Immature natural killer cell (primary cell): ENCODE results near the gene ZDHHC11. TPM values are rescaled to one million over a fixed set of nuclear protein-coding genes. Genes with fewer than 3 reads are reported as not detected.
A peak's percentile ranks its signal among the peaks of the same experiment; 100 is the strongest.
"Not testable (repeated sequence)": the region's sequence is repeated elsewhere in the genome, so short reads cannot be mapped to it uniquely, and the experiment has no call there.

Experiments
- DNase-seq, 3 donors: peaks; one replicate each; pipeline ENCODE4 v3.0.0; 2022; ENCODE audit warnings: mixed read lengths in 1 of 3
- H3K27ac Mint-ChIP-seq, 6 donors: one replicate each; pipeline ENCODE4 v1.8.0; 2020; ENCODE audit warnings: mixed read lengths in 6 of 6, mild to moderate bottlenecking in 5 of 6, inconsistent platforms in 4 of 6, moderate library complexity in 3 of 6
- H3K27me3 Mint-ChIP-seq, 3 donors: one replicate each; pipeline ENCODE4 v1.8.0; 2020 to 2021; ENCODE audit warnings: low read depth in 3 of 3, mild to moderate bottlenecking in 3 of 3, mixed read lengths in 3 of 3, moderate library complexity in 3 of 3, inconsistent platforms in 1 of 3
- H3K36me3 Mint-ChIP-seq, 3 donors: one replicate each; pipeline ENCODE4 v1.8.0; 2020; ENCODE audit warnings: mixed read lengths in 3 of 3, inconsistent platforms in 2 of 3, mild to moderate bottlenecking in 2 of 3
- H3K4me1 Mint-ChIP-seq, 2 donors: one replicate each; pipeline ENCODE4 v1.8.0; 2020; ENCODE audit warnings: inconsistent platforms in 2 of 2, mild to moderate bottlenecking in 2 of 2, mixed read lengths in 2 of 2, moderate library complexity in 1 of 2
- H3K4me3 Mint-ChIP-seq, 5 donors: one replicate each; pipeline ENCODE4 v1.8.0; 2020; ENCODE audit warnings: mild to moderate bottlenecking in 5 of 5, mixed read lengths in 5 of 5, inconsistent platforms in 3 of 5, moderate library complexity in 3 of 5
- H3K9me3 Mint-ChIP-seq, 6 donors: one replicate each; pipeline ENCODE4 v1.8.0; 2020; ENCODE audit warnings: mild to moderate bottlenecking in 6 of 6, mixed read lengths in 6 of 6, inconsistent platforms in 4 of 6, moderate library complexity in 3 of 6
- polyA plus RNA-seq, 3 donors: library from polyadenylated mRNA; unstranded; fragments of 300-500 nt; fragmentation: Illumina TruSeq; gene quantifications; one replicate each; pipeline ENCODE4 v1.2.3, GENCODE V29; 2021

ZDHHC11 gene
- polyA plus RNA-seq, 3 donors from 2014 or later = not detected

- peaks cover 0 to 1% (median 0%) of the 10 kb centered on the region in 3 donors for H3K27me3 Mint-ChIP-seq
- peak overlapping the region in 1 of 6 donors; percentile 33 for H3K27ac Mint-ChIP-seq
- peaks cover 0 to 2% of the 10 kb centered on the region in 2 donors for H3K4me1 Mint-ChIP-seq
- DNase-seq = no peak
- H3K9me3 Mint-ChIP-seq = no peaks in the 10 kb centered on the region
- H3K36me3 Mint-ChIP-seq = peaks cover 3 to 12% (median 8%) of the 10 kb centered on the region in 3 donors
- H3K4me3 Mint-ChIP-seq = no peak overlapping the region
Observed at GRCh38 chr5:860506-861150, 9.8 kb upstream of the ZDHHC11 start.

GRCh38 chr5:859798-860296 lies 9.1 kb upstream of the ZDHHC11 start:
- H3K27ac Mint-ChIP-seq = no peak overlapping the region

GRCh38 chr5:859391-859790 lies 8.6 kb upstream of the ZDHHC11 start:
- Mint-ChIP-seq H3K36me3 (peaks cover 3 to 9% (median 8%) of the 10 kb centered on the region in 3 donors), H3K27me3 (peaks cover 0 to 3% (median 0%) of the 10 kb centered on the region in 3 donors), H3K4me3 (no peak overlapping the region), H3K9me3 (no peaks in the 10 kb centered on the region), H3K27ac (no peak overlapping the region), H3K4me1 (peaks cover 0 to 2% of the 10 kb centered on the region in 2 donors)
- no peak for DNase-seq

More at GRCh38 chr5:859798-860296, 9.1 kb upstream of the ZDHHC11 start:
- H3K4me3 Mint-ChIP-seq = no peak overlapping the region
- no peak for DNase-seq
- H3K36me3 Mint-ChIP-seq = peaks cover 3 to 12% (median 8%) of the 10 kb centered on the region in 3 donors
- no peaks in the 10 kb centered on the region for H3K9me3 Mint-ChIP-seq
- peaks cover 0 to 3% (median 0%) of the 10 kb centered on the region in 3 donors for H3K27me3 Mint-ChIP-seq
- peaks cover 0 to 2% of the 10 kb centered on the region in 2 donors for H3K4me1 Mint-ChIP-seq

GRCh38 chr5:858726-859125 lies 7.9 kb upstream of the ZDHHC11 start:
- Mint-ChIP-seq H3K9me3 (no peaks in the 10 kb centered on the region), H3K27me3 (peaks cover 0 to 3% (median 0%) of the 10 kb centered on the region in 3 donors), H3K36me3 (peaks cover 0 to 3% (median 2%) of the 10 kb centered on the region in 3 donors), H3K4me1 (peaks cover 0 to 2% of the 10 kb centered on the region in 2 donors), H3K27ac (no peak overlapping the region), H3K4me3 (no peak overlapping the region)
- no peak for DNase-seq

GRCh38 chr5:856531-857425 lies 6.0 kb upstream of the ZDHHC11 start:
- Mint-ChIP-seq H3K27me3 (peaks cover 0 to 6% (median 4%) of the 10 kb centered on the region in 3 donors), H3K36me3 (no peaks in the 10 kb centered on the region), H3K4me1 (peaks cover 0 to 2% of the 10 kb centered on the region in 2 donors), H3K27ac (no peak overlapping the region), H3K9me3 (peaks cover 0 to under 1% (median 0%) of the 10 kb centered on the region in 6 donors), H3K4me3 (no peak overlapping the region)
- DNase-seq = peak in 1 of 3 donors; percentile 6

GRCh38 chr5:855771-856530 lies 5.2 kb upstream of the ZDHHC11 start:
- Mint-ChIP-seq H3K36me3 (no peaks in the 10 kb centered on the region), H3K9me3 (peaks cover 0 to 1% (median 0%) of the 10 kb centered on the region in 6 donors), H3K27me3 (peaks cover 0 to 8% (median 6%) of the 10 kb centered on the region in 3 donors), H3K4me1 (peaks cover 0 to 2% of the 10 kb centered on the region in 2 donors), H3K4me3 (no peak overlapping the region), H3K27ac (no peak overlapping the region)
- DNase-seq = no peak

- no peak overlapping the region for H3K4me3 Mint-ChIP-seq
- DNase-seq = no peak
- peaks cover 0 to 1% (median 0%) of the 10 kb centered on the region in 6 donors for H3K9me3 Mint-ChIP-seq
- no peaks in the 10 kb centered on the region for H3K36me3 Mint-ChIP-seq
- no peaks in the 10 kb centered on the region for H3K4me1 Mint-ChIP-seq
- H3K27me3 Mint-ChIP-seq = peaks cover 1 to 8% (median 6%) of the 10 kb centered on the region in 3 donors
- peak overlapping the region in 1 of 6 donors; percentile 30 for H3K27ac Mint-ChIP-seq
Observed at GRCh38 chr5:854966-855743, 4.4 kb upstream of the ZDHHC11 start.

GRCh38 chr5:854217-854616 lies 3.4 kb upstream of the ZDHHC11 start:
- no peak overlapping the region for H3K27ac Mint-ChIP-seq
- peaks cover 0 to 1% (median 0%) of the 10 kb centered on the region in 6 donors for H3K9me3 Mint-ChIP-seq
- H3K27me3 Mint-ChIP-seq = peaks cover 1 to 8% (median 6%) of the 10 kb centered on the region in 3 donors
- no peak for DNase-seq
- no peak overlapping the region for H3K4me3 Mint-ChIP-seq
- H3K36me3 Mint-ChIP-seq = no peaks in the 10 kb centered on the region
- no peaks in the 10 kb centered on the region for H3K4me1 Mint-ChIP-seq

- not testable (repeated sequence) for H3K4me3 Mint-ChIP-seq, H3K4me1 Mint-ChIP-seq, H3K36me3 Mint-ChIP-seq, H3K9me3 Mint-ChIP-seq, H3K27me3 Mint-ChIP-seq, H3K27ac Mint-ChIP-seq, DNase-seq
Observed at GRCh38 chr5:853416-854090, 2.8 kb upstream of the ZDHHC11 start.

- no peaks in the 10 kb centered on the region for H3K36me3 Mint-ChIP-seq
- H3K27ac Mint-ChIP-seq = peak overlapping the region in 1 of 6 donors; percentile 65
- H3K4me1 Mint-ChIP-seq = no peaks in the 10 kb centered on the region
- H3K27me3 Mint-ChIP-seq = peaks cover 1 to 8% (median 6%) of the 10 kb centered on the region in 3 donors
- no peak for DNase-seq
- H3K9me3 Mint-ChIP-seq = peaks cover 0 to 1% (median 0%) of the 10 kb centered on the region in 6 donors
- no peak overlapping the region for H3K4me3 Mint-ChIP-seq
Observed at GRCh38 chr5:852431-853401, 1.9 kb upstream of the ZDHHC11 start.

GRCh38 chr5:852018-852417 lies 1.2 kb upstream of the ZDHHC11 start:
- peak overlapping the region in 1 of 6 donors; percentile 65 for H3K27ac Mint-ChIP-seq
- H3K36me3 Mint-ChIP-seq = no peaks in the 10 kb centered on the region

More at GRCh38 chr5:852018-852417, 1.2 kb upstream of the ZDHHC11 start:
- Mint-ChIP-seq H3K4me3 (no peak overlapping the region), H3K4me1 (no peaks in the 10 kb centered on the region), H3K9me3 (peaks cover 0 to 1% (median 0%) of the 10 kb centered on the region in 6 donors), H3K27me3 (peaks cover 1 to 8% (median 6%) of the 10 kb centered on the region in 3 donors)
- DNase-seq = no peak
